Measurements from ENCODE around the gene GLRA3.
"Not testable (repeated sequence)": the region's sequence is repeated elsewhere in the genome, so short reads cannot be mapped to it uniquely, and the experiment has no call there.

Gene GLRA3

GRCh38 chr4:174709526-174709925 lies 119.5 kb downstream of the GLRA3 start:
- DNase-seq = no peak

GRCh38 chr4:174708381-174708780 lies 120.7 kb downstream of the GLRA3 start:
- DNase-seq = no peak

GRCh38 chr4:174707902-174708301 lies 121.1 kb downstream of the GLRA3 start:
- DNase-seq = no peak

- DNase-seq = no peak
Observed at GRCh38 chr4:174707051-174707676, 121.9 kb downstream of the GLRA3 start.

- no peak for DNase-seq
Observed at GRCh38 chr4:174702979-174703478, 126.0 kb downstream of the GLRA3 start.

GRCh38 chr4:174699654-174700053 lies 129.4 kb downstream of the GLRA3 start:
- DNase-seq = no peak

- DNase-seq = no peak
Observed at GRCh38 chr4:174697896-174698295, 131.2 kb downstream of the GLRA3 start.

GRCh38 chr4:174697202-174697601 lies 131.8 kb downstream of the GLRA3 start:
- no peak for DNase-seq

GRCh38 chr4:174696657-174697056 lies 132.4 kb downstream of the GLRA3 start:
- DNase-seq = no peak

GRCh38 chr4:174691876-174692275 lies 137.2 kb downstream of the GLRA3 start:
- not testable (repeated sequence) for DNase-seq

GRCh38 chr4:174690665-174691064 lies 138.4 kb downstream of the GLRA3 start:
- DNase-seq = no peak

- no peak for DNase-seq
Observed at GRCh38 chr4:174689618-174690017, 139.4 kb downstream of the GLRA3 start.

- no peak for DNase-seq
Observed at GRCh38 chr4:174686826-174687225, 142.2 kb downstream of the GLRA3 start.

GRCh38 chr4:174681723-174682300 lies 147.2 kb downstream of the GLRA3 start:
- no peak for DNase-seq

- no peak for DNase-seq
Observed at GRCh38 chr4:174674305-174674840, 154.7 kb downstream of the GLRA3 start.

- DNase-seq = no peak
Observed at GRCh38 chr4:174673865-174674264, 155.2 kb downstream of the GLRA3 start.

GRCh38 chr4:174672276-174672675 lies 156.8 kb downstream of the GLRA3 start:
- DNase-seq = no peak

GRCh38 chr4:174669270-174669669 lies 159.8 kb downstream of the GLRA3 start:
- no peak for DNase-seq

- DNase-seq = no peak
Observed at GRCh38 chr4:174665799-174666198, 163.2 kb downstream of the GLRA3 start.

GRCh38 chr4:174663216-174663615 lies 165.8 kb downstream of the GLRA3 start:
- DNase-seq = no peak

- no peak for DNase-seq
Observed at GRCh38 chr4:174658246-174658645, 170.8 kb downstream of the GLRA3 start.

GRCh38 chr4:174657472-174657871 lies 171.6 kb downstream of the GLRA3 start:
- no peak for DNase-seq

- DNase-seq = no peak
Observed at GRCh38 chr4:174654634-174655033, 174.4 kb downstream of the GLRA3 start.

GRCh38 chr4:174650711-174651355 lies 178.2 kb downstream of the GLRA3 start:
- no peak for DNase-seq
